GM10248 (cell line): ENCODE results near the gene SHROOM3.

Experiments used
- CTCF ChIA-PET: fragments of 300-600 bp; sonication (Branson Sonifier 250); formaldehyde crosslinking; extraction: SDS; loops from one replicate; lab custom pipeline; 2021; ENCODE audit warnings: antibody characterized with exemption; lab: Yijun Ruan, JAX
- POLR2A ChIA-PET: fragments of 350-650 bp; sonication (Branson Sonifier 250); formaldehyde crosslinking; extraction: SDS; loops from one replicate; lab custom pipeline; 2020; ENCODE audit warnings: antibody characterized with exemption; lab: Yijun Ruan, JAX
- DNase-seq: peaks from one replicate; pipeline ENCODE4 v3.0.0; 2012; ENCODE audit errors: extremely low spot score
- CTCF ChIP-seq: IDR thresholded peaks from 2 replicates; pipeline ENCODE4 v1.5.1; 2012; ENCODE audit warnings: mild to moderate bottlenecking, low read depth; ENCODE audit errors: extremely low read depth, missing control alignments, control extremely low read depth

SHROOM3 gene

GRCh38 chr4:76595435-76595834 lies 160.4 kb downstream of the SHROOM3 start:
- no peak for TF ChIP-seq CTCF
- CTCF ChIA-PET, result no interaction called here
- no peak for DNase-seq
- POLR2A ChIA-PET, result no interaction called here

- no peak for DNase-seq
- POLR2A ChIA-PET, result no interaction called here
- CTCF ChIA-PET, result no interaction called here
- TF ChIP-seq CTCF, result no peak
These were observed 161.7 kb downstream of the SHROOM3 start for GRCh38 chr4:76596713-76597112.

GRCh38 chr4:76597423-76597979 lies 162.5 kb downstream of the SHROOM3 start:
- CTCF ChIA-PET, result interaction anchor here (1.3 to 1.5 kb wide), 2 partner anchors 75 to 140 kb away, joined by 3 read pairs; no protein-coding TSS in a partner anchor
- POLR2A ChIA-PET, result no interaction called here
- DNase-seq, result no peak
- no peak for TF ChIP-seq CTCF

- ChIA-PET CTCF (no interaction called here), POLR2A (no interaction called here)
- DNase-seq, result no peak
- TF ChIP-seq CTCF, result no peak
These were observed 165.4 kb downstream of the SHROOM3 start for GRCh38 chr4:76600447-76600846.

GRCh38 chr4:76601791-76602190 lies 166.8 kb downstream of the SHROOM3 start:
- ChIA-PET CTCF (no interaction called here), POLR2A (no interaction called here)
- no peak for DNase-seq
- TF ChIP-seq CTCF, result no peak

- ChIA-PET POLR2A (no interaction called here), CTCF (interaction anchor here (1.1 to 1.5 kb wide), 3 partner anchors 8 to 27 kb away, joined by 3 read pairs; no protein-coding TSS in a partner anchor)
- no peak for TF ChIP-seq CTCF
- no peak for DNase-seq
These were observed 170.1 kb downstream of the SHROOM3 start for GRCh38 chr4:76605099-76605563.
